ENCODE measurements around the gene PGGT1B.
A peak's percentile ranks its signal among the peaks of the same experiment; 100 is the strongest.
"Not testable (repeated sequence)": the region's sequence is repeated elsewhere in the genome, so short reads cannot be mapped to it uniquely, and the experiment has no call there.

Gene PGGT1B

GRCh38 chr5:115257981-115258380 is 4.7 kb downstream of the PGGT1B start:
- Mint-ChIP-seq H3K36me3 (ENCODE audit: low read depth) (peaks cover 12% of the 10 kb centered on the region), H3K27ac (no peak overlapping the region), H3K27me3 (ENCODE audit: low read depth, poor library complexity) (peaks cover 3% of the 10 kb centered on the region), H3K9me3 (no peaks in the 10 kb centered on the region), H3K4me1 (peaks cover 31% of the 10 kb centered on the region), H3K4me3 (no peak overlapping the region)
- TF ChIP-seq, protein P1, sequence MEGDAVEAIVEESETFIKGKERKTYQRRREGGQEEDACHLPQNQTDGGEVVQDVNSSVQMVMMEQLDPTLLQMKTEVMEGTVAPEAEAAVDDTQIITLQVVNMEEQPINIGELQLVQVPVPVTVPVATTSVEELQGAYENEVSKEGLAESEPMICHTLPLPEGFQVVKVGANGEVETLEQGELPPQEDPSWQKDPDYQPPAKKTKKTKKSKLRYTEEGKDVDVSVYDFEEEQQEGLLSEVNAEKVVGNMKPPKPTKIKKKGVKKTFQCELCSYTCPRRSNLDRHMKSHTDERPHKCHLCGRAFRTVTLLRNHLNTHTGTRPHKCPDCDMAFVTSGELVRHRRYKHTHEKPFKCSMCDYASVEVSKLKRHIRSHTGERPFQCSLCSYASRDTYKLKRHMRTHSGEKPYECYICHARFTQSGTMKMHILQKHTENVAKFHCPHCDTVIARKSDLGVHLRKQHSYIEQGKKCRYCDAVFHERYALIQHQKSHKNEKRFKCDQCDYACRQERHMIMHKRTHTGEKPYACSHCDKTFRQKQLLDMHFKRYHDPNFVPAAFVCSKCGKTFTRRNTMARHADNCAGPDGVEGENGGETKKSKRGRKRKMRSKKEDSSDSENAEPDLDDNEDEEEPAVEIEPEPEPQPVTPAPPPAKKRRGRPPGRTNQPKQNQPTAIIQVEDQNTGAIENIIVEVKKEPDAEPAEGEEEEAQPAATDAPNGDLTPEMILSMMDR (IDR thresholded peaks at IDR 0.05), result no peak
- no peak for DNase-seq

- not testable (repeated sequence) for H3K27ac Mint-ChIP-seq, H3K4me3 Mint-ChIP-seq, H3K9me3 Mint-ChIP-seq
These were observed 13.3 kb downstream of the PGGT1B start for GRCh38 chr5:115249379-115249778.

GRCh38 chr5:115246361-115246991 is 16.2 kb downstream of the PGGT1B start:
- no peaks in the 10 kb centered on the region for H3K4me1 Mint-ChIP-seq
- no peaks in the 10 kb centered on the region for H3K9me3 Mint-ChIP-seq
- no peak overlapping the region for H3K4me3 Mint-ChIP-seq
- DNase-seq, result no peak
- no peak overlapping the region for H3K27ac Mint-ChIP-seq
- H3K27me3 Mint-ChIP-seq (ENCODE audit: low read depth, poor library complexity), result no peaks in the 10 kb centered on the region
- TF ChIP-seq, protein P1 (IDR thresholded peaks at IDR 0.05), result peak; percentile 73
- peaks cover 8% of the 10 kb centered on the region for H3K36me3 Mint-ChIP-seq (ENCODE audit: low read depth)

More at GRCh38 chr5:115249379-115249778, 13.3 kb downstream of the PGGT1B start:
- not testable (repeated sequence) for H3K27me3 Mint-ChIP-seq (ENCODE audit: low read depth, poor library complexity); H3K36me3 Mint-ChIP-seq (ENCODE audit: low read depth); DNase-seq; H3K4me1 Mint-ChIP-seq

DNA sequence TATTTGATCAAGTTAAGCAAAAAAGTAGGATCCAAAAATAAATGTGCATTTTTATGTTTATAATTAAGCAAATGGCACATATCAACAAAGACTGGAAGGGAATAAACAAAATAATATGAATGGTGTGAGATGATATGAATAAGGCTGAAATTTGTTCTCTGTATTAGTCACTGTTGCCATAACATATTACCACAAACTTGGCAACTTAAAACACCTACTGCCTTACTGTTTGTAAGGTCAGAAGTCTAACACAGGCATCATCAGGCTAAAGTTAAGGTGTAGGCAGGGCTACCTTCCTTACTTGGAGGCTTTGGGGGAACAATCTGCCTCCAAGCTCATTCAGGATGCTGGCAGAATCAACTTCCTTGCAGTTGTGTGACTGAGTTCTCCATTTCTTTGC is 19.3 kb downstream of the PGGT1B start:
- no peaks in the 10 kb centered on the region for H3K4me1 Mint-ChIP-seq

GRCh38 chr5:115241881-115242642 is 20.6 kb downstream of the PGGT1B start:
- H3K4me3 Mint-ChIP-seq, result no peak overlapping the region
- TF ChIP-seq, protein P1 (IDR thresholded peaks at IDR 0.05), result no peak
- no peaks in the 10 kb centered on the region for H3K9me3 Mint-ChIP-seq
- H3K27me3 Mint-ChIP-seq (ENCODE audit: low read depth, poor library complexity), result no peaks in the 10 kb centered on the region
- no peaks in the 10 kb centered on the region for H3K4me1 Mint-ChIP-seq
- H3K27ac Mint-ChIP-seq, result no peak overlapping the region
- no peaks in the 10 kb centered on the region for H3K36me3 Mint-ChIP-seq (ENCODE audit: low read depth)
- no peak for DNase-seq

More for the DNA sequence above, 19.3 kb downstream of the PGGT1B start:
- Mint-ChIP-seq H3K4me3 (no peak overlapping the region), H3K27me3 (ENCODE audit: low read depth, poor library complexity) (no peaks in the 10 kb centered on the region), H3K27ac (no peak overlapping the region), H3K36me3 (ENCODE audit: low read depth) (no peaks in the 10 kb centered on the region), H3K9me3 (no peaks in the 10 kb centered on the region)
- TF ChIP-seq, protein P1 (IDR thresholded peaks at IDR 0.05), result no peak
- no peak for DNase-seq

GRCh38 chr5:115237066-115237465 is 25.6 kb downstream of the PGGT1B start:
- H3K9me3 Mint-ChIP-seq, result no peaks in the 10 kb centered on the region
- no peaks in the 10 kb centered on the region for H3K27me3 Mint-ChIP-seq (ENCODE audit: low read depth, poor library complexity)
- no peak overlapping the region for H3K4me3 Mint-ChIP-seq
- TF ChIP-seq, protein P1 (IDR thresholded peaks at IDR 0.05), result no peak
- no peaks in the 10 kb centered on the region for H3K4me1 Mint-ChIP-seq
- no peak for DNase-seq
- no peak overlapping the region for H3K27ac Mint-ChIP-seq
- peaks cover 16% of the 10 kb centered on the region for H3K36me3 Mint-ChIP-seq (ENCODE audit: low read depth)
